HG02678 (cell line): Measurements from ENCODE around the gene DCLK2.
"Not testable (repeated sequence)": the region's sequence is repeated elsewhere in the genome, so short reads cannot be mapped to it uniquely, and the experiment has no call there.

ENCODE experiments used
- ATAC-seq: cut with Tn5 transposase; IDR thresholded peaks from one replicate; pipeline ENCODE4 v1.9.1; 2021; ENCODE audit warnings: mild to moderate bottlenecking, moderate library complexity; ENCODE audit not compliant: unreplicated experiment

DCLK2 gene

GRCh38 chr4:150145090-150145945 is 67.1 kb downstream of the DCLK2 start:
- ATAC-seq, result no peak

- ATAC-seq, result no peak
Measured at GRCh38 chr4:150145946-150146340, 67.7 kb downstream of the DCLK2 start.

GRCh38 chr4:150149381-150149780 is 71.1 kb downstream of the DCLK2 start:
- no peak for ATAC-seq

GRCh38 chr4:150150629-150151062 is 72.4 kb downstream of the DCLK2 start:
- ATAC-seq, result no peak

GRCh38 chr4:150152766-150153165 is 74.5 kb downstream of the DCLK2 start:
- no peak for ATAC-seq

- ATAC-seq, result no peak
Measured at GRCh38 chr4:150155391-150155790, 77.1 kb downstream of the DCLK2 start.

- ATAC-seq, result no peak
Measured at GRCh38 chr4:150156543-150156942, 78.3 kb downstream of the DCLK2 start.

- ATAC-seq, result no peak
Measured at GRCh38 chr4:150158041-150158440, 79.8 kb downstream of the DCLK2 start.

GRCh38 chr4:150160473-150160872 is 82.2 kb downstream of the DCLK2 start:
- ATAC-seq, result no peak

GRCh38 chr4:150161109-150161508 is 82.9 kb downstream of the DCLK2 start:
- ATAC-seq, result no peak

- ATAC-seq, result not testable (repeated sequence)
Measured at GRCh38 chr4:150162020-150162419, 83.8 kb downstream of the DCLK2 start.

- no peak for ATAC-seq
Measured at GRCh38 chr4:150164055-150164454, 85.8 kb downstream of the DCLK2 start.

- ATAC-seq, result no peak
Measured at GRCh38 chr4:150164956-150165629, 86.8 kb downstream of the DCLK2 start.

- ATAC-seq, result no peak
Measured at GRCh38 chr4:150167054-150167453, 88.8 kb downstream of the DCLK2 start.

- ATAC-seq, result no peak
Measured at GRCh38 chr4:150173432-150173861, 95.2 kb downstream of the DCLK2 start.

- no peak for ATAC-seq
Measured at GRCh38 chr4:150173982-150174398, 95.7 kb downstream of the DCLK2 start.

- no peak for ATAC-seq
Measured at GRCh38 chr4:150176547-150176946, 98.3 kb downstream of the DCLK2 start.

- no peak for ATAC-seq
Measured at GRCh38 chr4:150178161-150178560, 99.9 kb downstream of the DCLK2 start.

- ATAC-seq, result no peak
Measured at GRCh38 chr4:150181536-150181935, 103.3 kb downstream of the DCLK2 start.

GRCh38 chr4:150182794-150183193 is 104.5 kb downstream of the DCLK2 start:
- ATAC-seq, result no peak

GRCh38 chr4:150185033-150185432 is 106.8 kb downstream of the DCLK2 start:
- not testable (repeated sequence) for ATAC-seq

- ATAC-seq, result no peak
Measured at GRCh38 chr4:150192986-150193385, 114.7 kb downstream of the DCLK2 start.
